ENCODE measurements around the gene BCAS3. TPM values are rescaled to one million over a fixed set of nuclear protein-coding genes. Genes with fewer than 3 reads are reported as not detected.

BCAS3 gene
- total RNA-seq, 4 donors from 2014 or later, result 20.7 to 76.3 (median 39.8) TPM

GRCh38 chr17:61324950-61325349, 647.3 kb downstream of the BCAS3 start:
- in situ Hi-C loops (cut with MboI; ENCODE audit: low pct_ligation_motif_present in 1 of 4, low pct_unique_long_range_greater_than_20kb in 1 of 4, low sequenced_read_pairs in 3 of 4) (no loop called here), intact Hi-C loops (cut with DNase I; ENCODE audit: low total_unique reads) (no loop called here)
- DNase-seq, result no peak
- TF ChIP-seq POLR2AphosphoS5 (IDR thresholded peaks at IDR 0.05) (no peak), POLR2A (IDR thresholded peaks at IDR 0.05) (no peak), EP300 (IDR thresholded peaks at IDR 0.05; ENCODE audit: low read depth) (no peak), CTCF (IDR thresholded peaks at IDR 0.05) (no peak)
- Histone ChIP-seq H3K27ac (no peak overlapping the region), H3K27me3 (peaks cover 15% of the 10 kb centered on the region), H3K36me3 (no peaks in the 10 kb centered on the region), H3K4me3 (no peak overlapping the region), H3K4me1 (no peaks in the 10 kb centered on the region), H3K9me3 (no peaks in the 10 kb centered on the region)
- WGBS, 2 donors (ENCODE audit: low coverage in 1 of 2), result 86 to 100% methylated on average over 1 to 5 of the region's 5 CpGs

- no peak overlapping the region for H3K4me3 ChIP-seq
- H3K27ac ChIP-seq, result no peak overlapping the region
- peaks cover 21% of the 10 kb centered on the region for H3K27me3 ChIP-seq
- no peaks in the 10 kb centered on the region for H3K36me3 ChIP-seq
- in situ Hi-C loops (cut with MboI; ENCODE audit: low pct_ligation_motif_present in 1 of 4, low pct_unique_long_range_greater_than_20kb in 1 of 4, low sequenced_read_pairs in 3 of 4), result no loop called here
- no peaks in the 10 kb centered on the region for H3K9me3 ChIP-seq
- H3K4me1 ChIP-seq, result no peaks in the 10 kb centered on the region
- TF ChIP-seq POLR2AphosphoS5 (IDR thresholded peaks at IDR 0.05) (no peak), POLR2A (IDR thresholded peaks at IDR 0.05) (no peak), CTCF (IDR thresholded peaks at IDR 0.05) (no peak), EP300 (IDR thresholded peaks at IDR 0.05; ENCODE audit: low read depth) (no peak)
- WGBS, 2 donors (ENCODE audit: low coverage in 1 of 2), result 71 to 82% methylated on average over 4 to 6 of the region's 6 CpGs
- intact Hi-C loops (cut with DNase I; ENCODE audit: low total_unique reads), result no loop called here
- DNase-seq, result no peak
Observed at GRCh38 chr17:61325382-61326073, 647.9 kb downstream of the BCAS3 start.

- Histone ChIP-seq H3K4me1 (peaks cover 0 to under 1% (median 0%) of the 10 kb centered on the region in 4 donors), H3K27ac (no peak overlapping the region), H3K36me3 (no peaks in the 10 kb centered on the region), H3K27me3 (peaks cover 29% of the 10 kb centered on the region), H3K4me3 (no peak overlapping the region), H3K9me3 (no peaks in the 10 kb centered on the region)
- intact Hi-C loops (cut with DNase I; ENCODE audit: low total_unique reads), result no loop called here
- no peak for DNase-seq
- in situ Hi-C loops (cut with MboI; ENCODE audit: low pct_ligation_motif_present in 1 of 4, low pct_unique_long_range_greater_than_20kb in 1 of 4, low sequenced_read_pairs in 3 of 4), result no loop called here
- TF ChIP-seq POLR2A (IDR thresholded peaks at IDR 0.05) (no peak), POLR2AphosphoS5 (IDR thresholded peaks at IDR 0.05) (no peak), EP300 (IDR thresholded peaks at IDR 0.05; ENCODE audit: low read depth) (no peak), CTCF (IDR thresholded peaks at IDR 0.05) (no peak)
- WGBS, 2 donors (ENCODE audit: low coverage in 1 of 2), result 89 to 90% methylated on average over 3 of the region's 3 CpGs
Observed at GRCh38 chr17:61326330-61326729, 648.7 kb downstream of the BCAS3 start.

GRCh38 chr17:61328351-61328750, 650.7 kb downstream of the BCAS3 start:
- Histone ChIP-seq H3K27ac (no peak overlapping the region), H3K27me3 (peaks cover 44% of the 10 kb centered on the region), H3K36me3 (no peaks in the 10 kb centered on the region), H3K4me1 (peaks cover 0 to 5% (median 0%) of the 10 kb centered on the region in 4 donors), H3K4me3 (no peak overlapping the region), H3K9me3 (no peaks in the 10 kb centered on the region)
- DNase-seq, result no peak
- intact Hi-C loops (cut with DNase I; ENCODE audit: low total_unique reads), result no loop called here
- TF ChIP-seq EP300 (IDR thresholded peaks at IDR 0.05; ENCODE audit: low read depth) (no peak), CTCF (IDR thresholded peaks at IDR 0.05) (no peak), POLR2A (IDR thresholded peaks at IDR 0.05) (no peak), POLR2AphosphoS5 (IDR thresholded peaks at IDR 0.05) (no peak)
- in situ Hi-C loops (cut with MboI; ENCODE audit: low pct_ligation_motif_present in 1 of 4, low pct_unique_long_range_greater_than_20kb in 1 of 4, low sequenced_read_pairs in 3 of 4), result no loop called here
- 78% methylated on average over 6 of the region's 6 CpGs; no CpG with 5 or more reads in 1 of the 2 donors for WGBS, 2 donors (ENCODE audit: low coverage in 1 of 2)

Measured in transverse colon (tissue), 4 donors.